ENCODE results near the gene KL. TPM values are rescaled to one million over a fixed set of nuclear protein-coding genes. Genes with fewer than 3 reads are reported as not detected.

The KL gene
- total RNA-seq, 4 donors from 2014 or later: 1.4 to 4.5 (median 2.8) TPM

- no peak overlapping the region for H3K4me3 ChIP-seq (replicated peaks in 1 of 3)
- DNase-seq: no peak
- no peaks in the 10 kb centered on the region for H3K27me3 ChIP-seq
- peaks cover 61 to 75% of the 10 kb centered on the region in 2 donors for H3K36me3 ChIP-seq
- peaks cover 0 to 21% of the 10 kb centered on the region in 2 donors for H3K4me1 ChIP-seq
- intact Hi-C loops (cut with DNase I): no loop called here
- TF ChIP-seq CTCF (IDR thresholded peaks at IDR 0.05) (no peak), POLR2A (IDR thresholded peaks at IDR 0.05) (no peak)
- WGBS, 2 donors: 68 to 72% methylated on average over 14 of the region's 14 CpGs
- H3K9me3 ChIP-seq: no peaks in the 10 kb centered on the region
- peak overlapping the region in 2 of 3 donors; percentile 5 to 20 for H3K27ac ChIP-seq
Observed at GRCh38 chr13:33110713-33111413, 94.6 kb downstream of the KL start.

GRCh38 chr13:33111414-33112110, 95.3 kb downstream of the KL start:
- H3K4me3 ChIP-seq (replicated peaks in 1 of 3): no peak overlapping the region
- no peaks in the 10 kb centered on the region for H3K9me3 ChIP-seq
- H3K27ac ChIP-seq: peak overlapping the region in 2 of 3 donors; percentile 20 to 21
- DNase-seq: no peak
- H3K27me3 ChIP-seq: no peaks in the 10 kb centered on the region
- TF ChIP-seq POLR2A (IDR thresholded peaks at IDR 0.05) (no peak), CTCF (IDR thresholded peaks at IDR 0.05) (no peak)
- intact Hi-C loops (cut with DNase I): no loop called here
- WGBS, 2 donors: 68 to 74% methylated on average over 9 of the region's 9 CpGs
- peaks cover 0 to 21% of the 10 kb centered on the region in 2 donors for H3K4me1 ChIP-seq
- peaks cover 59 to 75% of the 10 kb centered on the region in 2 donors for H3K36me3 ChIP-seq

- 80 to 86% methylated on average over 12 of the region's 12 CpGs for WGBS, 2 donors
- intact Hi-C loops (cut with DNase I): no loop called here
- no peaks in the 10 kb centered on the region for H3K9me3 ChIP-seq
- no peak overlapping the region for H3K4me3 ChIP-seq (replicated peaks in 1 of 3)
- no peaks in the 10 kb centered on the region for H3K27me3 ChIP-seq
- H3K4me1 ChIP-seq: peaks cover 0 to 21% of the 10 kb centered on the region in 2 donors
- no peak for TF ChIP-seq CTCF (IDR thresholded peaks at IDR 0.05)
- TF ChIP-seq POLR2A (IDR thresholded peaks at IDR 0.05): no peak
- H3K36me3 ChIP-seq: peaks cover 57 to 74% of the 10 kb centered on the region in 2 donors
- DNase-seq: no peak
- no peak overlapping the region for H3K27ac ChIP-seq
Observed at GRCh38 chr13:33112766-33113165, 96.5 kb downstream of the KL start.

- H3K27ac ChIP-seq: no peak overlapping the region
- H3K4me3 ChIP-seq (replicated peaks in 1 of 3): no peak overlapping the region
- peaks cover 8 to 30% of the 10 kb centered on the region in 2 donors for H3K4me1 ChIP-seq
- intact Hi-C loops (cut with DNase I): no loop called here
- DNase-seq: no peak
- TF ChIP-seq POLR2A (IDR thresholded peaks at IDR 0.05) (no peak), CTCF (IDR thresholded peaks at IDR 0.05) (no peak)
- no peaks in the 10 kb centered on the region for H3K27me3 ChIP-seq
- peaks cover 50 to 69% of the 10 kb centered on the region in 2 donors for H3K36me3 ChIP-seq
- no peaks in the 10 kb centered on the region for H3K9me3 ChIP-seq
- 91 to 98% methylated on average over 5 of the region's 5 CpGs for WGBS, 2 donors
Observed at GRCh38 chr13:33114146-33114545, 97.9 kb downstream of the KL start.

GRCh38 chr13:33115274-33115673, 99.1 kb downstream of the KL start:
- intact Hi-C loops (cut with DNase I): no loop called here
- Histone ChIP-seq H3K9me3 (no peaks in the 10 kb centered on the region), H3K4me1 (peaks cover 17 to 33% of the 10 kb centered on the region in 2 donors), H3K27me3 (no peaks in the 10 kb centered on the region), H3K36me3 (peaks cover 41 to 60% of the 10 kb centered on the region in 2 donors), H3K4me3 (replicated peaks in 1 of 3) (no peak overlapping the region), H3K27ac (peak overlapping the region in 1 of 3 donors; percentile 33)
- TF ChIP-seq CTCF (IDR thresholded peaks at IDR 0.05) (no peak), POLR2A (IDR thresholded peaks at IDR 0.05) (no peak)
- WGBS, 2 donors: 90 to 93% methylated on average over 2 of the region's 2 CpGs
- no peak for DNase-seq

All from thyroid gland (tissue), 4 donors.